HCT116 (cell line): ENCODE measurements around the gene APP. TPM values are rescaled to one million over a fixed set of nuclear protein-coding genes. Genes with fewer than 3 reads are reported as not detected.
A peak's percentile ranks its signal among the peaks of the same experiment; 100 is the strongest.

Experiments used
- ATAC-seq: fragments of 200-7000 bp; cut with Tn5 transposase; 2 replicates; pipeline ENCODE4 v1.9.1; 2020; ENCODE audit warnings: mild to moderate bottlenecking, moderate library complexity
- BruUV-seq: library from RNA; stranded (reverse); fragments of 400-500 nt; replicated peaks from 2 replicates; lab custom pipeline; 2021; lab: Mats Ljungman, UMichigan
- CTCF ChIA-PET: fragments of 300-600 bp; sonication (Branson Sonifier 250); formaldehyde crosslinking; loops from one replicate; lab custom pipeline; 2021; ENCODE audit warnings: antibody characterized with exemption; lab: Charles Lee
- POLR2A ChIA-PET: fragments of 300-600, 350-600 bp; sonication (Branson Sonifier 250); formaldehyde crosslinking; loops from one replicate; lab custom pipeline; 2021; ENCODE audit warnings: antibody characterized with exemption; lab: Charles Lee
- RAD21 ChIA-PET, 2 experiments: fragments of 300-600 bp; sonication (Branson Sonifier 250); formaldehyde crosslinking; loops; one replicate each; lab custom pipeline; 2023; ENCODE audit warnings: low total read pairs in 2 of 2; ENCODE audit not compliant: uncharacterized antibody in 2 of 2, unreplicated experiment in 2 of 2, low non-redundant PET in 1 of 2; lab: Charles Lee
- DNase-seq: peaks from one replicate; pipeline ENCODE4 v3.0.0-alpha.2; 2010; ENCODE audit warnings: low read depth, low spot score
- H2AFZ ChIP-seq: fragments of 200-600 bp; shearing (Covaris generic), sonication (generic); 2 replicates; pipeline ENCODE4 v1.6.1; 2017; ENCODE audit warnings: low read depth, mixed run types, mixed read lengths, antibody characterized with exemption, low read length; ENCODE audit not compliant: poor library complexity, severe bottlenecking
- H3K27ac ChIP-seq: 2 replicates; pipeline ENCODE4 v1.5.1; 2012; ENCODE audit warnings: low read depth, low read length
- H3K27me3 ChIP-seq: fragments of 200-600 bp; sonication (generic); 2 replicates; pipeline ENCODE4 v1.6.1; 2016; ENCODE audit warnings: mixed run types, low read length, mixed read lengths; ENCODE audit not compliant: insufficient read depth
- H3K36me3 ChIP-seq, 2 experiments: fragments of 200-500 bp in 1 of 2; fragments of 200-600 bp in 1 of 2; sonication (Bioruptor generic) in 1 of 2; sonication (generic) in 1 of 2; 2 replicates each; pipeline versions ENCODE4 v1.5.1 to v1.6.1; 2014 to 2016; ENCODE audit warnings: low read length in 2 of 2, inconsistent platforms in 1 of 2, mixed read lengths in 1 of 2, mixed run types in 1 of 2; ENCODE audit not compliant: insufficient read depth in 2 of 2, control insufficient read depth in 1 of 2
- H3K4me1 ChIP-seq, 2 experiments: fragments of 200-600 bp in 1 of 2; sonication (generic) in 1 of 2; 2 replicates each; pipeline versions ENCODE4 v1.5.1 to v1.6.1; 2012 to 2017; ENCODE audit warnings: low read length in 2 of 2, inconsistent platforms in 1 of 2, mild to moderate bottlenecking in 1 of 2, mixed read lengths in 1 of 2, mixed run types in 1 of 2, moderate library complexity in 1 of 2; ENCODE audit not compliant: insufficient read depth in 2 of 2, control insufficient read depth in 1 of 2
- H3K4me2 ChIP-seq: fragments of 200-600 bp; sonication (generic); 2 replicates; pipeline ENCODE4 v1.6.1; 2017; ENCODE audit warnings: mixed run types, low read length, mixed read lengths
- H3K4me3 ChIP-seq, 2 experiments: fragments of 200-600 bp in 1 of 2; sonication (generic) in 1 of 2; replicated peaks in 1 of 2; 2 replicates each; pipeline ENCODE4 v1.5.1; 2011 to 2016; ENCODE audit warnings: low read length in 2 of 2, control low read depth in 1 of 2, low read depth in 1 of 2, mild to moderate bottlenecking in 1 of 2, mixed read lengths in 1 of 2, mixed run types in 1 of 2
- H3K79me2 ChIP-seq: fragments of 200-600 bp; sonication (generic); 2 replicates; pipeline ENCODE4 v1.6.1; 2017; ENCODE audit warnings: mild to moderate bottlenecking, mixed run types, low read length, moderate library complexity, mixed read lengths; ENCODE audit not compliant: insufficient read depth
- H3K9ac ChIP-seq: fragments of 200-600 bp; sonication (generic); 2 replicates; pipeline ENCODE4 v1.6.1; 2016; ENCODE audit warnings: low read length, mixed read lengths
- H3K9me2 ChIP-seq: fragments of 200-600 bp; sonication (generic), shearing (Covaris generic); 2 replicates; pipeline ENCODE4 v1.6.1; 2017; ENCODE audit warnings: mixed run types, mild to moderate bottlenecking, moderate library complexity; ENCODE audit not compliant: insufficient read depth
- H3K9me3 ChIP-seq, 2 experiments: fragments of 200-500 bp in 1 of 2; fragments of 200-600 bp in 1 of 2; sonication (Bioruptor generic) in 1 of 2; sonication (generic) in 1 of 2; 2 replicates each; pipeline ENCODE4 v1.6.1; 2014 to 2017; ENCODE audit warnings: low read length in 2 of 2, mixed read lengths in 2 of 2, inconsistent platforms in 1 of 2, low read depth in 1 of 2, mild to moderate bottlenecking in 1 of 2, mixed run types in 1 of 2, moderate library complexity in 1 of 2; ENCODE audit not compliant: control insufficient read depth in 1 of 2, insufficient read depth in 1 of 2
- H4K20me1 ChIP-seq: fragments of 200-600 bp; sonication (generic), shearing (Covaris generic); 2 replicates; pipeline ENCODE4 v1.6.1; 2017; ENCODE audit warnings: mixed run types, mild to moderate bottlenecking, moderate library complexity; ENCODE audit not compliant: insufficient read depth
- CEBPB ChIP-seq: IDR thresholded peaks from 2 replicates; pipeline ENCODE4 v1.6.1; 2012; ENCODE audit warnings: low read depth
- FOSL1 ChIP-seq: IDR thresholded peaks from 2 replicates; pipeline ENCODE4 v1.6.1; 2012; ENCODE audit warnings: low read depth
- RAD21 ChIP-seq: IDR thresholded peaks from 2 replicates; pipeline ENCODE4 v1.6.1; 2012; ENCODE audit warnings: low read depth, mild to moderate bottlenecking
- SRF ChIP-seq: IDR thresholded peaks from 2 replicates; pipeline ENCODE4 v1.6.1; 2012; ENCODE audit warnings: low read depth
- TCF7L2 ChIP-seq: IDR thresholded peaks from 2 replicates; pipeline ENCODE4 v1.7.0; 2011; ENCODE audit warnings: borderline replicate concordance, inconsistent platforms; ENCODE audit not compliant: insufficient read depth, insufficient read length; ENCODE audit errors: extremely low read depth
- YY1 ChIP-seq: IDR thresholded peaks from 2 replicates; pipeline ENCODE4 v1.6.1; 2011; ENCODE audit warnings: low read length, low read depth, moderate library complexity, mild to moderate bottlenecking; ENCODE audit not compliant: insufficient replicate concordance; ENCODE audit errors: extremely low read depth
- intact Hi-C: fragments of 100-400 bp; cut with micrococcal nuclease; formaldehyde crosslinking; loops from 2 replicates; pipeline ENCODE4 v1.10.0; 2022
- total RNA-seq: library from RNA; stranded (reverse); gene quantifications from one replicate; pipeline ENCODE4 v1.2.1, GENCODE V29; 2021; ENCODE audit not compliant: unreplicated experiment
- TF ChIP-seq, protein P1 (sequence below): IDR thresholded peaks from 2 replicates; pipeline ENCODE4 v1.6.1; 2011; ENCODE audit warnings: mild to moderate bottlenecking, low read length, moderate library complexity; ENCODE audit not compliant: insufficient replicate concordance; ENCODE audit errors: extremely low read depth

The APP gene
- total RNA-seq, 1 experiment from 2014 or later, result 267 TPM

DNA sequence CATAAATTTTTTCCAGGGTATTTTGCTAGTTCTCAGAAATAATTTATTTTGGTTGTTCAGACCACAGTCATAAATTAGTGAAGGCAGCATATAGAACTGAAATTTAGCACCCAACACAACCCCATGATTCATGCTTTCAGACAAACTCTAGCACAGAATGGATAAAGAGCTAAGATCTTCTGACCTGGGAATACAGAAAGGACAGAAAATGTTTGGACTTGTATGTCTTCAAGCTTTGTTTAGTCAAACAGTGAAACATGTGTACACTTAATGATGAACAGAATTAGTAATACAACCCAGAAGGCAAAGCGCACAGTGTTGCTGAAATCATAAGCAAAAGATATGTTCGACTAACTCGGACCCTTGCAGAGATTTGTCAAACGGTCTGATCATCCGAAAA is 205.6 kb downstream of the APP start:
- no peak overlapping the region for H3K4me3 ChIP-seq
- no peaks in the 10 kb centered on the region; the same call in 1 of the 2 replicates for H3K79me2 ChIP-seq
- intact Hi-C loops, result loop anchor here (5.0 to 10.0 kb wide), 2 partner anchors 207 to 360 kb away; partner anchors contain the start of genes APP and MRPL39
- ChIA-PET CTCF (interaction anchor here (0.7 kb wide), 1 partner anchor 176 kb away, joined by 3 read pairs; no protein-coding TSS in a partner anchor), RAD21 (no interaction called here), POLR2A (no interaction called here)
- H3K27me3 ChIP-seq, result no peaks in the 10 kb centered on the region
- no peak overlapping the region for H2AFZ ChIP-seq
- no peaks in the 10 kb centered on the region for H3K9me2 ChIP-seq
- BruUV-seq, result no TSS peak
- ATAC-seq (no peak), DNase-seq (no peak)
- no peak for TF ChIP-seq SRF
- TF ChIP-seq, protein P1, sequence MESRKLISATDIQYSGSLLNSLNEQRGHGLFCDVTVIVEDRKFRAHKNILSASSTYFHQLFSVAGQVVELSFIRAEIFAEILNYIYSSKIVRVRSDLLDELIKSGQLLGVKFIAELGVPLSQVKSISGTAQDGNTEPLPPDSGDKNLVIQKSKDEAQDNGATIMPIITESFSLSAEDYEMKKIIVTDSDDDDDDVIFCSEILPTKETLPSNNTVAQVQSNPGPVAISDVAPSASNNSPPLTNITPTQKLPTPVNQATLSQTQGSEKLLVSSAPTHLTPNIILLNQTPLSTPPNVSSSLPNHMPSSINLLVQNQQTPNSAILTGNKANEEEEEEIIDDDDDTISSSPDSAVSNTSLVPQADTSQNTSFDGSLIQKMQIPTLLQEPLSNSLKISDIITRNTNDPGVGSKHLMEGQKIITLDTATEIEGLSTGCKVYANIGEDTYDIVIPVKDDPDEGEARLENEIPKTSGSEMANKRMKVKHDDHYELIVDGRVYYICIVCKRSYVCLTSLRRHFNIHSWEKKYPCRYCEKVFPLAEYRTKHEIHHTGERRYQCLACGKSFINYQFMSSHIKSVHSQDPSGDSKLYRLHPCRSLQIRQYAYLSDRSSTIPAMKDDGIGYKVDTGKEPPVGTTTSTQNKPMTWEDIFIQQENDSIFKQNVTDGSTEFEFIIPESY, result no peak
- no peak for TF ChIP-seq RAD21
- TF ChIP-seq FOSL1, result no peak
- no peak for TF ChIP-seq CEBPB
- TF ChIP-seq YY1, result no peak
- TF ChIP-seq TCF7L2, result no peak
- peak overlapping the region; percentile 83; the same call in 1 of the 2 replicates for H3K27ac ChIP-seq
- no peak overlapping the region for H3K9ac ChIP-seq
- no peaks in the 10 kb centered on the region for H3K9me3 ChIP-seq
- no peaks in the 10 kb centered on the region for H4K20me1 ChIP-seq
- peak overlapping the region; percentile 64 for H3K4me2 ChIP-seq
- H3K36me3 ChIP-seq, result 0 out of 4 replicates have a peak, but pooled peaks cover 0 to under 1% of the 10 kb centered on the region in 2 experiments
- peaks cover 24 to 38% of the 10 kb centered on the region in 2 experiments for H3K4me1 ChIP-seq
